ENCODE measurements around the gene ARL17B. TPM values are rescaled to one million over a fixed set of nuclear protein-coding genes. Genes with fewer than 3 reads are reported as not detected.
A peak's percentile ranks its signal among the peaks of the same experiment; 100 is the strongest.
"Not testable (repeated sequence)": the region's sequence is repeated elsewhere in the genome, so short reads cannot be mapped to it uniquely, and the experiment has no call there.

The ARL17B gene
- total RNA-seq, result 16.7 and 18.0 TPM in 2 replicates

- H3K27ac Mint-ChIP-seq; intact Hi-C loops (cut with micrococcal nuclease); H3K9me3 Mint-ChIP-seq; H3K36me3 Mint-ChIP-seq (ENCODE audit: low read depth); H3K27me3 Mint-ChIP-seq; H3K4me1 Mint-ChIP-seq; H3K4me3 Mint-ChIP-seq: not testable (repeated sequence)
- peak; percentile 95 for DNase-seq
Observed at GRCh38 chr17:46361755-46362154, at the start of gene ARL17B. Gene ARL17B (minus strand): TSS chr17:46361766. CDS start chr17:46358397, 3,369 bp downstream.

DNA sequence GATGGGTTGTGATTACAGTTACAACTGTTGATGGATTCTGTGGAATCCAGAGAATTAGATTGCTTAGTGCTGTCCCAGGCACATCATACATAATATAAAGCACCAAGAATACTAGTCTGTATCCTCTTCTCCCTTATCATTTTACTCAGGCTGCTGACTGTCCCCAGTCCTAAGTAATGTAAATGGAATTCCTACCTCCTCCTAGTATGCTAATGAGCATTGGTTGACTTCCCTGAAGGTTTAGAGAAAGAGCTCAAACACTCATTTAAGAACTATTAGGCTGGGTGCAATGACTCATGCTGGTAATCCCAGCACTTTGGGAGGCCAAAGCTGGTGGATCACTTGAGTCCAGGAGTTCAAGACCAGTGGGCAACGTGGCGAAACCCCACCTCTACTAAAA is 48.3 kb upstream of the ARL17B start:
- H3K4me1 Mint-ChIP-seq; H3K27ac Mint-ChIP-seq; DNase-seq; intact Hi-C loops (cut with micrococcal nuclease); H3K9me3 Mint-ChIP-seq; H3K27me3 Mint-ChIP-seq; H3K36me3 Mint-ChIP-seq (ENCODE audit: low read depth); H3K4me3 Mint-ChIP-seq: not testable (repeated sequence)

DNA sequence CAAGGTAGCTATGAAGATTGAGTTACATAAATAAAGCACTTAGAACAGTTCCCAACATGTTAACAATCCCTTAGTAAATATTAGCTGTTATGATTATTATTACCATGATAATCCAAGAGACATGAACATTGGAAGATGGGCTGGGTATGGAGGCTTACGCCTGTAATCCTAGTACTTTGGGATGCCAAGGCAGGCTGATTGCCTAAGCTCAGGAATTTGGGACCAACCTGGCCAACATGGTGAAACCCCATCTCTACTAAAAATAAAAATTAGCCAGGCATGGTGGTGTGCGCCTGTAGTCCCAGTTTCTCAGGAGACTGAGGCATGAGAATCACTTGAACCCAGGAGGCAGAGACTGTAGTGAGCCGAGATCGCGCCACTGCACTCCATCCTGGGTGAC is 45.6 kb upstream of the ARL17B start:
- H3K27ac Mint-ChIP-seq; H3K4me1 Mint-ChIP-seq; intact Hi-C loops (cut with micrococcal nuclease); H3K36me3 Mint-ChIP-seq (ENCODE audit: low read depth); H3K27me3 Mint-ChIP-seq; H3K9me3 Mint-ChIP-seq; H3K4me3 Mint-ChIP-seq; DNase-seq: not testable (repeated sequence)

DNA sequence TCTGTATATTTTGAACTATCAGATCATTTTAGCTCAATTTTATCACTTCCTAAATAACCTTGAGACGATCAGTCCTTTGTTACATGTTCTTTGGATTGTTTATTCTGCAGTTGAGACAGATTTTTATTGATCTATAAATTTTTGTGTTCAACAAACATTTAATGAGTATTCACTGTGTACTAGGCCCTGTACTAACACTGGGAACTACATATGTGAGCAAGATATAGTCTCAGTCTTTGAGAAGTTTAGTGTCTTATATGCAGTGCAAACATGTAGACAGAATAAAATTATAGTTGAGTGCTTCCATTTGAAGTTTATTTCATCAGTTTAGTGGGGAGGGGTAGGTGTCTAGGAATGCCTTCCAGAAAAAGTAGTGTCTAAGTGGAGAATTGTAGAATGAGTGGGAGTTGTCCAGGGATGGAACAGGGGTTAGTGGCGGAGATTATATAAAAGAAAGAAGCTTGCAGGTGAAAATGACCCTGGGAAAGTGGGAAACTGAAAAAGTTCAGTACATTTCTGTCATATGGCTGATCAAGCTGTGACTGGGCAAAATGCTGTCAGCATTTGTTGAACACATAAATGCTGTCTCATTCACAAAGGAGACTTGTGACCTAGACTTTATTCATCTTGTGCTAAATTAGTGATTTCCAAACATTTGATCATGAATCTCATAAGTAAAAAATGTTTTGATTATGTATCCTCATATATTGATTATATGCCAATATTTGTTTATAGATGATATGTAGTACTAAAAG is 39.6 kb upstream of the ARL17B start:
- H3K4me3 Mint-ChIP-seq; H3K9me3 Mint-ChIP-seq; DNase-seq; intact Hi-C loops (cut with micrococcal nuclease); H3K36me3 Mint-ChIP-seq (ENCODE audit: low read depth); H3K27ac Mint-ChIP-seq; H3K27me3 Mint-ChIP-seq; H3K4me1 Mint-ChIP-seq: not testable (repeated sequence)

DNA sequence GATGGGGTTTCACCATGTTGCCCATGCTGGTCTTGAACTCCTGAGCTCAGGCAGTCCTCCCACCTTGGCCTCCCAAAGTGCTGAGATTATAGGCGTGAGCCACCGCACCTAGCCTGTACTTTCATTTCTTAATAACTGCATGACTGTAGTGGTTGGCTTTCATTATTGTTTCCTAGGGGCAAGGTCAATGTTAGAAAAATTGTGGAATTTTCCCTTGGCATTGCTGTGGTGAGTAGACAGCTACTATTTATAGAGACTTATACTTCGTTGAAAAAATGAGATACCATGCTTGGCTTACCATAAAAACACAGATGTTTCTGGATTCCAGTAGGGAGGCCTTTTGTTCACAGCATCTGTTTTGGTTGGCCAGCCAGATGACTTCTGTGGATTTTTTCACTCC is 39.0 kb upstream of the ARL17B start:
- H3K9me3 Mint-ChIP-seq; H3K4me3 Mint-ChIP-seq; H3K4me1 Mint-ChIP-seq; H3K36me3 Mint-ChIP-seq (ENCODE audit: low read depth); intact Hi-C loops (cut with micrococcal nuclease); H3K27me3 Mint-ChIP-seq; DNase-seq; H3K27ac Mint-ChIP-seq: not testable (repeated sequence)

- H3K27me3 Mint-ChIP-seq; H3K4me1 Mint-ChIP-seq; H3K27ac Mint-ChIP-seq; intact Hi-C loops (cut with micrococcal nuclease); DNase-seq; H3K36me3 Mint-ChIP-seq (ENCODE audit: low read depth); H3K9me3 Mint-ChIP-seq; H3K4me3 Mint-ChIP-seq: not testable (repeated sequence)
Observed at GRCh38 chr17:46399993-46400392, 38.4 kb upstream of the ARL17B start.

- H3K36me3 Mint-ChIP-seq (ENCODE audit: low read depth); H3K4me1 Mint-ChIP-seq; intact Hi-C loops (cut with micrococcal nuclease); H3K27me3 Mint-ChIP-seq; DNase-seq; H3K4me3 Mint-ChIP-seq; H3K9me3 Mint-ChIP-seq; H3K27ac Mint-ChIP-seq: not testable (repeated sequence)
Observed at GRCh38 chr17:46396292-46396691, 34.7 kb upstream of the ARL17B start.

DNA sequence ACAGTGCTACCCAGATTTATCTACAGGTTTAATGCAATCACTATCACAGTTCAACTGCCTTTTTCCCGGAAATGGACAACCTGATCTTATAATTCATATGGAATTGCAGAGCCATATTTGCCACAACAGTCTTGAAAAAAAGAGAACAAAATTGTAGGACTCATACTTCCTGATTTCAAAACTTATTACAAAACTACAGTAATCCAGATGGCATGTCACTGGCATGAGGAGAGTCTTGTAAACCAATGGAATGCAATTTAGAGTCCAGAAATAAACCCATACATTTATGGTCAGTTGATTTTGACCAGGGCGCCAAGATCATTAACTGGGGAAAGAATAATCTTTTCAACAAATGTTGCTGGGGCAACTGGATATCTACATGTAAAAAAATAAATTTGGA is 32.1 kb upstream of the ARL17B start:
- H3K4me1 Mint-ChIP-seq; H3K36me3 Mint-ChIP-seq (ENCODE audit: low read depth); H3K27ac Mint-ChIP-seq; H3K9me3 Mint-ChIP-seq; intact Hi-C loops (cut with micrococcal nuclease); H3K27me3 Mint-ChIP-seq; DNase-seq; H3K4me3 Mint-ChIP-seq: not testable (repeated sequence)

DNA sequence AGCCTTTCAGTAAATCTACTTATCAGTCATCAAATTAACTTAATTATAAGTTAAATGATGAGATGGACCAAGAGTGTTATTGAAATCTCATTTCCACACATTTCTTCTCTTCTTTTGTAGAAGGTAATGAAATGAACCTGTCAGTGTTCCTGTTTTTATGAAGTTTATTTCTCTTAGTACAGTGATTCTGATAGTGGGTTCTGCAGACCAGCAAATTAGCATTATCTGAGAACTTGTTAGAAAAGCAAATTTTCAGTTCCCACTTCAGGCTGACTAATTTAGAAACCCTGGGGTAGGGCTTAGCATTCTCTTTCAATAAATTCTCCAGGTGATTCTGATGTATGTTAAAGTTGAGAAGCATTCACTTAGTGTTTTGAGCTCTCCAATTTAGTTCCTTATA is 23.9 kb upstream of the ARL17B start:
- H3K27ac Mint-ChIP-seq; H3K9me3 Mint-ChIP-seq; H3K36me3 Mint-ChIP-seq (ENCODE audit: low read depth); H3K4me1 Mint-ChIP-seq; intact Hi-C loops (cut with micrococcal nuclease); DNase-seq; H3K4me3 Mint-ChIP-seq; H3K27me3 Mint-ChIP-seq: not testable (repeated sequence)

DNA sequence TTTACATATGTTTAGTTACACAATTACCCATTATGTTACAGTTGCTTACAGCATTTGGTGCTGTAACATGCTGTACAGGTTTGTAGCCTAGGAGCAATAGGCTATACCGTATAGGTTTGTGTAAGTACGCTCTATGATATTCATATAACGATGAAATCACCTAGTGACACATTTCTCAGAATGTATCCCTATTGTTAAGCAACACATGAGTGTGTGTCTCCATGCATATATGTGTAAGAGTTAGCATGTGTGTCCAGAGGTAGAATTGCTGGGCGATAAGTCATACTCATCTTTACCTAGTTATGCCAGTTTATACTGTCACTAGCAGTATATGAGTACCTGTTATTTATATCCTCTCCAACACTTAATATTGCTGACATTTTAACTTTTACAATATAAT is 21.6 kb upstream of the ARL17B start:
- H3K27ac Mint-ChIP-seq; H3K4me1 Mint-ChIP-seq; DNase-seq; H3K4me3 Mint-ChIP-seq; H3K36me3 Mint-ChIP-seq (ENCODE audit: low read depth); intact Hi-C loops (cut with micrococcal nuclease); H3K9me3 Mint-ChIP-seq; H3K27me3 Mint-ChIP-seq: not testable (repeated sequence)

- H3K9me3 Mint-ChIP-seq; H3K36me3 Mint-ChIP-seq (ENCODE audit: low read depth); H3K4me3 Mint-ChIP-seq; H3K27me3 Mint-ChIP-seq; H3K27ac Mint-ChIP-seq; H3K4me1 Mint-ChIP-seq; intact Hi-C loops (cut with micrococcal nuclease); DNase-seq: not testable (repeated sequence)
Observed at GRCh38 chr17:46373418-46373817, 11.9 kb upstream of the ARL17B start.

DNA sequence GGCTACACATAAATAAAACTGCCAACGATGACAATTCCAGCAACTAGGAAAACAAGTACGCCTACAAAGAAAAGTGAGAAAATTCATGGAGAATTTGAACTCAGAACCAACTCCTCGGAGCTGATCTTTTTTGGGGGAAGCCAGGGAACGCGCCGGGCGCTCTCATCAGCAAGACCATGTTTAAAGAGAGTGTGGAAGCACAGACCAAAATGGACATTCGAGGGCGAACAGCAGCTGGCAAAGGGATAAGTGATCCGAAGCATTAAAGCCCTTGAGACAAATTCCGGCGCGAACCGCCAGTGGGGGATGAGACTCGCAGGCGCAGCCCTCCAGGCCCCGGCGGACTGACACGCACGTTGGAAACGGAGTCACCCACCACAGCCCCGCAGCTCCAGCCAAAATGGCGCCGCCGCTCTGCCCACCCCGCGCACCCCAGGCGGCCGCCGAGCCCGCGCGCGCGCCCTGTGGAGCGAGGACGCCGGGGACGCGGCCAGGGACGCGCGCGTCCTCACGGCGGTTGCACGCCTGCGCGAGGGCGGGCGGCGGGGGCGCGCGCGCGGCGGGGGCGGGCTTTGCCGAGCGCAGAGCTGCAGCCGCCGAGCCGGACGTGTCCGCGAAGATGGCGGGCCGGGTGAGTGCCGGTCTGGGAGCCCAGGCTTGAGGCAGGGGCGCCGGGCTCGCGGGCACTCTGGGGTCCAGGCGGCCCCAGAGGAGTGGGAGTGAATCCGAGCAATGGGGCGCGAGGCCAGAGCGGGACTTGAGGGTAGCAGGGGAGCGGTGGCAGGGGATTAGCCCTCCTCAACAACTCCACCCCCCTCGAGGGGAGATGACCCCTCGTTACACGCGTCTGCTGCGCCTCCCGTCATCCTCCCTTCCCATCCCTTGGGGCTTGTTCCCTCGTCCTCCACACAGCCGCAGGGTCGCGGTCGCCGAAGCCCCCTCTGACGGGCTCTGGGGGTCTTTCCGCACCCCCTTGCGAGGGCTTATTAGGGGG is 11.0 kb upstream of the ARL17B start:
- intact Hi-C loops (cut with micrococcal nuclease); H3K4me1 Mint-ChIP-seq; H3K27me3 Mint-ChIP-seq; H3K9me3 Mint-ChIP-seq; H3K4me3 Mint-ChIP-seq; DNase-seq; H3K36me3 Mint-ChIP-seq (ENCODE audit: low read depth); H3K27ac Mint-ChIP-seq: not testable (repeated sequence)

GRCh38 chr17:46367520-46367919 is 6.0 kb upstream of the ARL17B start:
- H3K4me3 Mint-ChIP-seq; H3K9me3 Mint-ChIP-seq; H3K27me3 Mint-ChIP-seq; H3K4me1 Mint-ChIP-seq; DNase-seq; H3K36me3 Mint-ChIP-seq (ENCODE audit: low read depth); H3K27ac Mint-ChIP-seq; intact Hi-C loops (cut with micrococcal nuclease): not testable (repeated sequence)

GRCh38 chr17:46361145-46361735 is 326 bp downstream of the ARL17B start:
- intact Hi-C loops (cut with micrococcal nuclease); H3K27ac Mint-ChIP-seq; DNase-seq; H3K4me1 Mint-ChIP-seq; H3K36me3 Mint-ChIP-seq (ENCODE audit: low read depth); H3K4me3 Mint-ChIP-seq; H3K9me3 Mint-ChIP-seq; H3K27me3 Mint-ChIP-seq: not testable (repeated sequence)
